Measurements from ENCODE around the gene TFPT. TPM values are rescaled to one million over a fixed set of nuclear protein-coding genes. Genes with fewer than 3 reads are reported as not detected.

Gene TFPT
- total RNA-seq, 2 experiments from 2014 or later, result 10.1 to 11.2 TPM

- Histone ChIP-seq H3K4me1 (ENCODE audit: insufficient read depth, low read length) (no peaks in the 10 kb centered on the region), H3K4me3 (ENCODE audit: low read length) (no peak overlapping the region), H3K27me3 (ENCODE audit: control insufficient read depth in 1 of 2, insufficient read depth in 2 of 2, low read length in 2 of 2) (no peaks in the 10 kb centered on the region), H3K36me3 (ENCODE audit: insufficient read depth, low read length) (no peaks in the 10 kb centered on the region), H3K9me3 (ENCODE audit: control insufficient read depth in 1 of 2, insufficient read depth in 1 of 2, low read length in 2 of 2) (peaks cover 8 to 31% of the 10 kb centered on the region in 2 experiments), H3K27ac (ENCODE audit: low read depth in 1 of 2, low read length in 2 of 2) (no peak overlapping the region)
- peak in 2 of 14 experiments; percentile 5 to 20 for DNase-seq
- no peak overlapping the region for H3K4me3 Mint-ChIP-seq
- H3K27ac Mint-ChIP-seq, result no peak overlapping the region
- TF ChIP-seq, protein P1, sequence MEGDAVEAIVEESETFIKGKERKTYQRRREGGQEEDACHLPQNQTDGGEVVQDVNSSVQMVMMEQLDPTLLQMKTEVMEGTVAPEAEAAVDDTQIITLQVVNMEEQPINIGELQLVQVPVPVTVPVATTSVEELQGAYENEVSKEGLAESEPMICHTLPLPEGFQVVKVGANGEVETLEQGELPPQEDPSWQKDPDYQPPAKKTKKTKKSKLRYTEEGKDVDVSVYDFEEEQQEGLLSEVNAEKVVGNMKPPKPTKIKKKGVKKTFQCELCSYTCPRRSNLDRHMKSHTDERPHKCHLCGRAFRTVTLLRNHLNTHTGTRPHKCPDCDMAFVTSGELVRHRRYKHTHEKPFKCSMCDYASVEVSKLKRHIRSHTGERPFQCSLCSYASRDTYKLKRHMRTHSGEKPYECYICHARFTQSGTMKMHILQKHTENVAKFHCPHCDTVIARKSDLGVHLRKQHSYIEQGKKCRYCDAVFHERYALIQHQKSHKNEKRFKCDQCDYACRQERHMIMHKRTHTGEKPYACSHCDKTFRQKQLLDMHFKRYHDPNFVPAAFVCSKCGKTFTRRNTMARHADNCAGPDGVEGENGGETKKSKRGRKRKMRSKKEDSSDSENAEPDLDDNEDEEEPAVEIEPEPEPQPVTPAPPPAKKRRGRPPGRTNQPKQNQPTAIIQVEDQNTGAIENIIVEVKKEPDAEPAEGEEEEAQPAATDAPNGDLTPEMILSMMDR (IDR thresholded peaks at IDR 0.05), result no peak
- H3K27me3 Mint-ChIP-seq, result peaks cover 4% of the 10 kb centered on the region
- H3K36me3 Mint-ChIP-seq (ENCODE audit: low read depth), result no peaks in the 10 kb centered on the region
- ChIA-PET POLR2A (no interaction called here), CTCF (no interaction called here)
- intact Hi-C loops (cut with DNase I, micrococcal nuclease), result no loop called here
- no peaks in the 10 kb centered on the region for H3K4me1 Mint-ChIP-seq (ENCODE audit: low read depth)
- ATAC-seq (ENCODE audit: poor library complexity), result no peak
- no peaks in the 10 kb centered on the region for H3K9me3 Mint-ChIP-seq
These were observed 38.1 kb downstream of the TFPT start for GRCh38 chr19:54077334-54077733.

DNA sequence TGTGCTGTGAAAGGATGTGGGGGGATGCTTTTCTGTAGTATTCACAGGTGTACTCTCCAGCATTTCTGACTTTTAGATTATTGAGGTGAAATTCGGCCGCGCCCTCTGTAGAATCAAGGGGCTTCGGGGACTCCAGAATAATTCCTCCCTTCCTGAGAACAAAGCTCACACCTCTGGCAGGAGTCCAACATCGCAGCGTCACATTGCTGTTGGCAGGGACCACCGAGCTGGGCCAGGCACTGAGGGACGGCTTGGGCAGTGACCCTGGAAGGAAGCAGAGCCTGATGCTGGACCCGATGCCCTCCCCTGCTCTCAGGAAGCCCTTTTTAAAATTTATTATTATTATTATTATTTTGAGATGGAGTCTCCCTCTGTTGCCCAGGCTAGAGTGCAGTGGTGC lies 40.6 kb downstream of the TFPT start:
- DNase-seq, result no peak
- Histone ChIP-seq H3K36me3 (ENCODE audit: insufficient read depth, low read length) (no peaks in the 10 kb centered on the region), H3K4me1 (ENCODE audit: insufficient read depth, low read length) (no peaks in the 10 kb centered on the region), H3K9me3 (ENCODE audit: control insufficient read depth in 1 of 2, insufficient read depth in 1 of 2, low read length in 2 of 2) (peaks cover 0 to 18% of the 10 kb centered on the region in 2 experiments), H3K4me3 (ENCODE audit: low read length) (no peak overlapping the region), H3K27ac (ENCODE audit: low read depth in 1 of 2, low read length in 2 of 2) (no peak overlapping the region), H3K27me3 (ENCODE audit: control insufficient read depth in 1 of 2, insufficient read depth in 2 of 2, low read length in 2 of 2) (no peaks in the 10 kb centered on the region)
- Mint-ChIP-seq H3K4me3 (no peak overlapping the region), H3K4me1 (ENCODE audit: low read depth) (no peaks in the 10 kb centered on the region), H3K27ac (no peak overlapping the region), H3K9me3 (no peaks in the 10 kb centered on the region), H3K36me3 (ENCODE audit: low read depth) (no peaks in the 10 kb centered on the region), H3K27me3 (peaks cover 4% of the 10 kb centered on the region)
- no peak for ATAC-seq (ENCODE audit: poor library complexity)
- POLR2A ChIA-PET, result no interaction called here
- intact Hi-C loops (cut with DNase I, micrococcal nuclease), result no loop called here
- CTCF ChIA-PET, result no interaction called here
- TF ChIP-seq, protein P1 (IDR thresholded peaks at IDR 0.05), result no peak

GRCh38 chr19:54073829-54074228 lies 41.6 kb downstream of the TFPT start:
- no peaks in the 10 kb centered on the region for H3K27me3 ChIP-seq (ENCODE audit: control insufficient read depth in 1 of 2, insufficient read depth in 2 of 2, low read length in 2 of 2)
- intact Hi-C loops (cut with DNase I, micrococcal nuclease), result no loop called here
- H3K27ac ChIP-seq (ENCODE audit: low read depth in 1 of 2, low read length in 2 of 2), result no peak overlapping the region
- Mint-ChIP-seq H3K27ac (no peak overlapping the region), H3K4me1 (ENCODE audit: low read depth) (no peaks in the 10 kb centered on the region), H3K4me3 (no peak overlapping the region), H3K36me3 (ENCODE audit: low read depth) (no peaks in the 10 kb centered on the region), H3K27me3 (peaks cover 9% of the 10 kb centered on the region), H3K9me3 (no peaks in the 10 kb centered on the region)
- ChIA-PET POLR2A (no interaction called here), CTCF (no interaction called here)
- TF ChIP-seq, protein P1 (IDR thresholded peaks at IDR 0.05), result no peak
- no peaks in the 10 kb centered on the region for H3K4me1 ChIP-seq (ENCODE audit: insufficient read depth, low read length)
- H3K9me3 ChIP-seq (ENCODE audit: control insufficient read depth in 1 of 2, insufficient read depth in 1 of 2, low read length in 2 of 2), result peaks cover 0 to 13% of the 10 kb centered on the region in 2 experiments
- H3K36me3 ChIP-seq (ENCODE audit: insufficient read depth, low read length), result no peaks in the 10 kb centered on the region
- ATAC-seq (ENCODE audit: poor library complexity) (no peak), DNase-seq (no peak)
- H3K4me3 ChIP-seq (ENCODE audit: low read length), result no peak overlapping the region

Measured in CD4-positive, alpha-beta T cell (primary cell).